ENCODE measurements around the gene YLPM1.

- TF ChIP-seq GATA2 (IDR thresholded peaks at IDR 0.05; ENCODE audit: low read depth, low read length) = no peak
- no peak for TF ChIP-seq GATA3 (IDR thresholded peaks at IDR 0.05; ENCODE audit: low read depth, low read length)
These were observed 66.1 kb downstream of the YLPM1 start for GRCh38 chr14:74829251-74829650.

Data from SH-SY5Y (cell line).